ENCODE data around the gene SPOP.

DNA sequence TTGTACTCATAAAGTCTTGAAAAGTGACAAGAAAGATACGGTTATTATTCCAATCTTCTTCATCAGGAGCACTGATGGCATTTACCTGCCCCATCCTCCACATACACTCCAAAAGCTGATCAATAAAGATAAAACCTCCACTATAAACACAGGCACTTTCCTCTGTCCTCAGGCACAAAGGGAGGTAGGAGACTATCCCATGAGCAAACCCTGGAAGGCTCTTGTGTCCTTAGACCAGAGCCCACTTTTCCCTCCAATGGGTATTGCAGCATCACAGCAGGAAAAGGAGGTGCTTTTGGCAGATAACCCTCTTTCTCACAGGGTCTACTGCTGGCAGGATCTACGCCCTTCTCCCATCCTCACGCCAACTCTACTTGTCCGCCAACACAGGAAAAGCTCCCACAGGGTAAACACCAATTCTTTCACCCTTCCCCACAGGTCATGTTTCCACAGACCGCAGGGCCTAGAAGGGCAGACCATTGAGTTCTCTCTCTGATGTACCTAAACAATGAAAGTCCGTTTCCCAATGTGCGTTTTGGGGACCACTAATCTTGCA lies 73.5 kb downstream of the SPOP start:
- TF ChIP-seq, protein P1, sequence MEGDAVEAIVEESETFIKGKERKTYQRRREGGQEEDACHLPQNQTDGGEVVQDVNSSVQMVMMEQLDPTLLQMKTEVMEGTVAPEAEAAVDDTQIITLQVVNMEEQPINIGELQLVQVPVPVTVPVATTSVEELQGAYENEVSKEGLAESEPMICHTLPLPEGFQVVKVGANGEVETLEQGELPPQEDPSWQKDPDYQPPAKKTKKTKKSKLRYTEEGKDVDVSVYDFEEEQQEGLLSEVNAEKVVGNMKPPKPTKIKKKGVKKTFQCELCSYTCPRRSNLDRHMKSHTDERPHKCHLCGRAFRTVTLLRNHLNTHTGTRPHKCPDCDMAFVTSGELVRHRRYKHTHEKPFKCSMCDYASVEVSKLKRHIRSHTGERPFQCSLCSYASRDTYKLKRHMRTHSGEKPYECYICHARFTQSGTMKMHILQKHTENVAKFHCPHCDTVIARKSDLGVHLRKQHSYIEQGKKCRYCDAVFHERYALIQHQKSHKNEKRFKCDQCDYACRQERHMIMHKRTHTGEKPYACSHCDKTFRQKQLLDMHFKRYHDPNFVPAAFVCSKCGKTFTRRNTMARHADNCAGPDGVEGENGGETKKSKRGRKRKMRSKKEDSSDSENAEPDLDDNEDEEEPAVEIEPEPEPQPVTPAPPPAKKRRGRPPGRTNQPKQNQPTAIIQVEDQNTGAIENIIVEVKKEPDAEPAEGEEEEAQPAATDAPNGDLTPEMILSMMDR (IDR thresholded peaks at IDR 0.05), result no peak
- no peak for TF ChIP-seq POLR2AphosphoS5 (IDR thresholded peaks at IDR 0.05; ENCODE audit: low read depth, low read length)
